ENCODE measurements around the gene UST. TPM values are rescaled to one million over a fixed set of nuclear protein-coding genes. Genes with fewer than 3 reads are reported as not detected.
"Not testable (repeated sequence)": the region's sequence is repeated elsewhere in the genome, so short reads cannot be mapped to it uniquely, and the experiment has no call there.

Gene UST
- total RNA-seq, 4 donors from 2014 or later, result 13.5 to 47.1 (median 33.0) TPM

DNA sequence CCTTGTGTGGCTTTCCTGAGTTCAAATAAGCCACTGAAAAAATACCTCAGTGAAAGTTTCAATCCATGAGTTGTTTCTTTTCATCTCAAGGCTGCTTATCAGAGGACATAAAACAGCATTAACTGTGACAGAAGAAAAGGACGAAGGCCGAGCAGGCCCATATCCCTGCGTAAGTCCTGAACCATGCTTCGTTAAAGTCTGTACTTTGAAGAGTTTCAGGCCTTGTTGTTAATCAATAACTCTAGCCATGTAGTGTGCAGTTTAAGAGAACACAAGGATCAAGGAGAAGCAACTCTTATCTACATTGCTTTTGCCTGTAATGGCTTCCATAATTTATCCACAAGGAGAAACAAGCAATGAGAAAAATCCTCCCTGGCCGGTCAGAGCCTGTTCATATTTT, 165.4 kb downstream of the UST start:
- H3K27ac ChIP-seq, result no peak overlapping the region
- no peaks in the 10 kb centered on the region for H3K36me3 ChIP-seq
- peaks cover 0 to 9% (median 2%) of the 10 kb centered on the region in 4 donors for H3K9me3 ChIP-seq
- H3K27me3 ChIP-seq, result no peaks in the 10 kb centered on the region
- DNase-seq (ENCODE audit: low spot score in 2 of 2), result no peak
- TF ChIP-seq CTCF (IDR thresholded peaks at IDR 0.05) (no peak), EP300 (IDR thresholded peaks at IDR 0.05) (no peak), POLR2A (IDR thresholded peaks at IDR 0.05) (no peak)
- no peak overlapping the region for H3K4me3 ChIP-seq
- 81 to 86% methylated on average over 5 of the region's 5 CpGs for WGBS, 2 donors
- no peaks in the 10 kb centered on the region for H3K4me1 ChIP-seq

DNA sequence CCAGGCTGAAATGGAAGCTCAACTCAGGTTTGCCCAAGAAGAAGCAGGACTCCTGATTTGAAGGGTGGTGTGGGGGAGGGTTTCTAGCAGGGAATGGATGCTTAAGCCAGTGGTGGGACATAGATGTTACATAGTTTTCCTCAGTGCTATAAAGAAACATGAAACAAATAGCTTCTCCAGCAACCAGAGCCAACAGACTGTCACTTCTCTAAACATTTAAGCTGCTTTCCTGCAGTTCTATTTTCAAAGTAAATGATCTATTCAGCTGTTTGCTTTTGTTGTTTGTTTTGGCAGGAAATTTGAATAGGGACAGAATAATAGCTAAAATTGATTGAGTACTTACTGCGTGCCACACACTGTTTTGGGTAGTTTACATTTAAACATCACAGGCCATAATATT, 169.0 kb downstream of the UST start:
- Histone ChIP-seq H3K9me3 (peaks cover 0 to 16% (median 2%) of the 10 kb centered on the region in 4 donors), H3K4me1 (no peaks in the 10 kb centered on the region), H3K27ac (no peak overlapping the region), H3K4me3 (no peak overlapping the region), H3K36me3 (peaks cover 0 to 6% (median 0%) of the 10 kb centered on the region in 3 donors), H3K27me3 (no peaks in the 10 kb centered on the region)
- TF ChIP-seq EP300 (IDR thresholded peaks at IDR 0.05) (no peak), POLR2A (IDR thresholded peaks at IDR 0.05) (no peak), CTCF (IDR thresholded peaks at IDR 0.05) (no peak)
- 62 to 73% methylated on average over 1 of the region's 1 CpG for whole genome bisulfite sequencing, 2 donors
- DNase-seq (ENCODE audit: low spot score in 2 of 2), result no peak

- not testable (repeated sequence) for H3K4me3 ChIP-seq; H3K36me3 ChIP-seq; H3K27ac ChIP-seq; H3K27me3 ChIP-seq; DNase-seq (ENCODE audit: low spot score in 2 of 2); H3K4me1 ChIP-seq
- 90 to 93% methylated on average over 10 of the region's 10 CpGs for WGBS, 2 donors
- peaks cover 0 to 16% (median 2%) of the 10 kb centered on the region in 4 donors for H3K9me3 ChIP-seq
These were observed 169.7 kb downstream of the UST start for GRCh38 chr6:148916485-148916884.

GRCh38 chr6:148924226-148925012, 177.6 kb downstream of the UST start:
- WGBS, 2 donors, result 77 to 80% methylated on average over 8 of the region's 8 CpGs

DNA sequence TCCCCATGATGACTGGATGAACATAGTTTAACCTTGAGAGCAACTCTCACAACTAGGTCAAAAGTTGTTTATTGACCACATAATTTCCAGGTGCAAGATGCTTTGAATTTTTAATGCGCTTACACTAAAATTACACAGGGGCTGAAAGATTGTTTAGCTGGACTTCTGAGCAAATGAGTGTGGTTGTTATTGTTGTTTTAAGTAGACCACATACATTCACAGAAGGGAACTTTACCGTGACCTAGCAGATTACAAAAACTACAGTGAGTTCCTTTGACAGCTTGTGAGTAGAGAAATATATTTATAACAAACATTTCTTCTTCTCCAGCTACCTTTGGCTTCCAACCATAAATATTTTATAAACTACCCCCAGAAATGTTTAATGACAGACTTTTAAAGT, 178.9 kb downstream of the UST start:
- H3K36me3 ChIP-seq, result no peaks in the 10 kb centered on the region
- no peak overlapping the region for H3K27ac ChIP-seq
- H3K4me3 ChIP-seq, result no peak overlapping the region
- WGBS, 2 donors, result 47 to 72% methylated on average over 2 of the region's 2 CpGs
- H3K27me3 ChIP-seq, result no peaks in the 10 kb centered on the region
- no peak for DNase-seq (ENCODE audit: low spot score in 2 of 2)
- H3K9me3 ChIP-seq, result no peaks in the 10 kb centered on the region
- H3K4me1 ChIP-seq, result peaks cover 0 to 18% (median 0%) of the 10 kb centered on the region in 4 donors
- no peak for TF ChIP-seq POLR2A (IDR thresholded peaks at IDR 0.05)
- TF ChIP-seq CTCF (IDR thresholded peaks at IDR 0.05), result no peak
- TF ChIP-seq EP300 (IDR thresholded peaks at IDR 0.05), result no peak

More at GRCh38 chr6:148924226-148925012, 177.6 kb downstream of the UST start:
- DNase-seq (ENCODE audit: low spot score in 2 of 2), result no peak
- Histone ChIP-seq H3K36me3 (no peaks in the 10 kb centered on the region), H3K27ac (no peak overlapping the region), H3K27me3 (no peaks in the 10 kb centered on the region), H3K4me1 (peaks cover 0 to 18% (median 0%) of the 10 kb centered on the region in 4 donors), H3K9me3 (no peaks in the 10 kb centered on the region), H3K4me3 (no peak overlapping the region)
- TF ChIP-seq EP300 (IDR thresholded peaks at IDR 0.05) (no peak), CTCF (IDR thresholded peaks at IDR 0.05) (no peak), POLR2A (IDR thresholded peaks at IDR 0.05) (no peak)
